ENCODE data around the gene IMMP2L.

- TF ChIP-seq CTCF (conservative IDR thresholded peaks at IDR 0.05; ENCODE audit: low read depth, low read length), result no peak
- TF ChIP-seq EZH2 (IDR thresholded peaks at IDR 0.05; ENCODE audit: low read length, unreplicated experiment), result no peak
- no peak for TF ChIP-seq EZH2phosphoT487 (IDR thresholded peaks at IDR 0.05; ENCODE audit: borderline replicate concordance, low read length)
Measured at GRCh38 chr7:111150709-111151108, 411.6 kb downstream of the IMMP2L start.
